8988T (cell line): ENCODE measurements around the gene ANXA2R.
"Not testable (repeated sequence)": the region's sequence is repeated elsewhere in the genome, so short reads cannot be mapped to it uniquely, and the experiment has no call there.

Experiments
- DNase-seq: peaks from one replicate; pipeline ENCODE4 v3.0.0; 2011

ANXA2R gene

GRCh38 chr5:43040287-43041098 is at the start of gene ANXA2R:
TSS of gene ANXA2R (minus strand) at chr5:43040319. CDS start at chr5:43040046, 273 bp downstream.
- no peak for DNase-seq

- DNase-seq: not testable (repeated sequence)
These were observed 46.2 kb upstream of the ANXA2R start for GRCh38 chr5:43086118-43086908.

- DNase-seq: no peak
These were observed 45.3 kb upstream of the ANXA2R start for GRCh38 chr5:43085453-43085852.

- DNase-seq: not testable (repeated sequence)
These were observed 44.3 kb upstream of the ANXA2R start for GRCh38 chr5:43084468-43084867.

- not testable (repeated sequence) for DNase-seq
These were observed 41.2 kb upstream of the ANXA2R start for GRCh38 chr5:43081345-43081744.

- no peak for DNase-seq
These were observed 38.8 kb upstream of the ANXA2R start for GRCh38 chr5:43078956-43079355.

- not testable (repeated sequence) for DNase-seq
These were observed 37.5 kb upstream of the ANXA2R start for GRCh38 chr5:43077446-43078191.

GRCh38 chr5:43075319-43076293 is 35.5 kb upstream of the ANXA2R start:
- no peak for DNase-seq

- no peak for DNase-seq
These were observed 34.8 kb upstream of the ANXA2R start for GRCh38 chr5:43074987-43075318.

- DNase-seq: no peak
These were observed 33.8 kb upstream of the ANXA2R start for GRCh38 chr5:43073597-43074546.

GRCh38 chr5:43069401-43069720 is 29.2 kb upstream of the ANXA2R start:
- DNase-seq: not testable (repeated sequence)

GRCh38 chr5:43068037-43068436 is 27.9 kb upstream of the ANXA2R start:
- no peak for DNase-seq

- DNase-seq: no peak
These were observed 27.0 kb upstream of the ANXA2R start for GRCh38 chr5:43066799-43067741.

GRCh38 chr5:43065948-43066798 is 26.1 kb upstream of the ANXA2R start:
- no peak for DNase-seq

GRCh38 chr5:43065387-43065947 is 25.3 kb upstream of the ANXA2R start:
- no peak for DNase-seq

- DNase-seq: no peak
These were observed 23.6 kb upstream of the ANXA2R start for GRCh38 chr5:43063721-43064171.

- DNase-seq: no peak
These were observed 21.4 kb upstream of the ANXA2R start for GRCh38 chr5:43061352-43062075.

GRCh38 chr5:43060020-43060419 is 19.9 kb upstream of the ANXA2R start:
- DNase-seq: not testable (repeated sequence)
